ENCODE measurements around the gene FBXO17. TPM values are rescaled to one million over a fixed set of nuclear protein-coding genes. Genes with fewer than 3 reads are reported as not detected.

Gene FBXO17
- total and polyA plus RNA-seq, 2 of the 13 experiments (the other 11 are each of a cell fraction or from before 2014, with no cell fraction given): 22.1 to 58.7 TPM

GRCh38 chr19:38929929-38930775, 45.4 kb downstream of the FBXO17 start, which contains the start of gene SARS2 (continued):
- TF ChIP-seq AKNA (CRISPR knock-in tag; IDR thresholded peaks at IDR 0.05; ENCODE audit: borderline replicate concordance) (no peak), ZNF766 (CRISPR knock-in tag; IDR thresholded peaks at IDR 0.05; ENCODE audit: borderline replicate concordance) (no peak), NRL (CRISPR knock-in tag; IDR thresholded peaks at IDR 0.05; ENCODE audit: borderline replicate concordance) (no peak), FOXC1 (CRISPR knock-in tag; IDR thresholded peaks at IDR 0.05; ENCODE audit: borderline replicate concordance) (peak; percentile 43; the same call in 1 of the 2 replicates), HOXD1 (CRISPR knock-in tag; IDR thresholded peaks at IDR 0.05) (no peak; the same call in 1 of the 2 replicates), ZNF333 (CRISPR knock-in tag; IDR thresholded peaks at IDR 0.05; ENCODE audit: borderline replicate concordance) (no peak), JUNB (CRISPR knock-in tag; IDR thresholded peaks at IDR 0.05; ENCODE audit: borderline replicate concordance) (no peak), CCAR2 (optimal IDR thresholded peaks at IDR 0.05; ENCODE audit: low read depth, low read length) (no peak), NONO (IDR thresholded peaks at IDR 0.05) (no peak), NONO (CRISPR knock-in tag; conservative IDR thresholded peaks at IDR 0.05) (peak; percentile 83), ETV5 (CRISPR knock-in tag; IDR thresholded peaks at IDR 0.05; ENCODE audit: borderline replicate concordance) (no peak), ZNF430 (CRISPR knock-in tag; IDR thresholded peaks at IDR 0.05) (peak; percentile 27; the same call in 1 of the 2 replicates), ZSCAN21 (CRISPR knock-in tag; IDR thresholded peaks at IDR 0.05; ENCODE audit: borderline replicate concordance) (0 out of 2 replicates have a peak, but pooled peaks have one; percentile 11), CHD2 (IDR thresholded peaks at IDR 0.05; ENCODE audit: low read depth, low read length) (peak; percentile 39; the same call in 1 of the 2 replicates), DNMT3B (CRISPR knock-in tag; conservative IDR thresholded peaks at IDR 0.05) (no peak), MXD4 (CRISPR knock-in tag; IDR thresholded peaks at IDR 0.05) (peak; percentile 41; the same call in 1 of the 2 replicates), GABPB1 (CRISPR knock-in tag; IDR thresholded peaks at IDR 0.05) (no peak; the same call in 1 of the 2 replicates), ZMYM3 (CRISPR knock-in tag; IDR thresholded peaks at IDR 0.05) (no peak), ZNF20 (CRISPR knock-in tag; IDR thresholded peaks at IDR 0.05) (no peak), DNMT1 (CRISPR knock-in tag; IDR thresholded peaks at IDR 0.05) (no peak), ARID2 (CRISPR knock-in tag; IDR thresholded peaks at IDR 0.05; ENCODE audit: borderline replicate concordance) (no peak), MAFF (IDR thresholded peaks at IDR 0.05; ENCODE audit: low read depth, low read length) (0 out of 2 replicates have a peak, but pooled peaks have one; percentile 5)
- TF ChIP-seq, protein P1, sequence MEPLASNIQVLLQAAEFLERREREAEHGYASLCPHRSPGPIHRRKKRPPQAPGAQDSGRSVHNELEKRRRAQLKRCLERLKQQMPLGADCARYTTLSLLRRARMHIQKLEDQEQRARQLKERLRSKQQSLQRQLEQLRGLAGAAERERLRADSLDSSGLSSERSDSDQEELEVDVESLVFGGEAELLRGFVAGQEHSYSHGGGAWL (CRISPR knock-in tag; IDR thresholded peaks at IDR 0.05): peak; percentile 22; the same call in 1 of the 2 replicates
- TF ChIP-seq, protein P2, sequence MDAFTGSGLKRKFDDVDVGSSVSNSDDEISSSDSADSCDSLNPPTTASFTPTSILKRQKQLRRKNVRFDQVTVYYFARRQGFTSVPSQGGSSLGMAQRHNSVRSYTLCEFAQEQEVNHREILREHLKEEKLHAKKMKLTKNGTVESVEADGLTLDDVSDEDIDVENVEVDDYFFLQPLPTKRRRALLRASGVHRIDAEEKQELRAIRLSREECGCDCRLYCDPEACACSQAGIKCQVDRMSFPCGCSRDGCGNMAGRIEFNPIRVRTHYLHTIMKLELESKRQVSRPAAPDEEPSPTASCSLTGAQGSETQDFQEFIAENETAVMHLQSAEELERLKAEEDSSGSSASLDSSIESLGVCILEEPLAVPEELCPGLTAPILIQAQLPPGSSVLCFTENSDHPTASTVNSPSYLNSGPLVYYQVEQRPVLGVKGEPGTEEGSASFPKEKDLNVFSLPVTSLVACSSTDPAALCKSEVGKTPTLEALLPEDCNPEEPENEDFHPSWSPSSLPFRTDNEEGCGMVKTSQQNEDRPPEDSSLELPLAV (CRISPR knock-in tag; conservative IDR thresholded peaks at IDR 0.05; ENCODE audit: low read depth): no peak
